Measurements from ENCODE around the gene UBXN7.

- TF ChIP-seq CTCF (conservative IDR thresholded peaks at IDR 0.05): no peak
- TF ChIP-seq EZH2 (IDR thresholded peaks at IDR 0.05; ENCODE audit: low read depth): no peak
These were observed 116.4 kb downstream of the UBXN7 start for GRCh38 chr3:196315821-196316220.
